Esophagus muscularis mucosa (tissue), 3 donors: ENCODE measurements around the gene P2RY2.

ENCODE experiments used
- POLR2A ChIP-seq: fragments of 450-650 bp; IDR thresholded peaks from one replicate; pipeline ENCODE4 v1.6.1; 2017; ENCODE audit warnings: antibody characterized with exemption, moderate library complexity, mild to moderate bottlenecking, low read depth
- TF ChIP-seq, protein P1 (sequence below), 3 experiments: fragments of 200-600 bp in 2 of 3; fragments of 450-650 bp in 1 of 3; sonication (generic) in 2 of 3; IDR thresholded peaks; one replicate each; pipeline ENCODE4 v1.5.1; 2017 to 2019; ENCODE audit warnings: antibody characterized with exemption in 3 of 3, mild to moderate bottlenecking in 2 of 3, moderate library complexity in 1 of 3

DNA sequence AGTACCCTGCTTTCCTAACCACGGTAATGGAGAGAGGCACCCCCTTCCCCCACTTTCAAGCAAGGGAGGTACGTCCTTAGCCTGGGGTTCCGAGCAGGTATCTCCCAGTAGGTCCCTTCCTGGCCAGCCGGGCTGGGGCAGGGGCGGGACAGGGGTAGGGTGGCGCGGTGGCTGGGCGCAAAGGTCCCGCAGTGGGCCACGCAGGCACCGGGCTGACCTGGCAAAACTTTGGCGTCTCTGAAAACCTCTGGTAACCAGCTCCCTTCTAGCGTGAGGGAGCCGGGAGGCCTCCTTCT is 323 bp upstream of the P2RY2 start:
- no peak for TF ChIP-seq POLR2A
- TF ChIP-seq, protein P1, sequence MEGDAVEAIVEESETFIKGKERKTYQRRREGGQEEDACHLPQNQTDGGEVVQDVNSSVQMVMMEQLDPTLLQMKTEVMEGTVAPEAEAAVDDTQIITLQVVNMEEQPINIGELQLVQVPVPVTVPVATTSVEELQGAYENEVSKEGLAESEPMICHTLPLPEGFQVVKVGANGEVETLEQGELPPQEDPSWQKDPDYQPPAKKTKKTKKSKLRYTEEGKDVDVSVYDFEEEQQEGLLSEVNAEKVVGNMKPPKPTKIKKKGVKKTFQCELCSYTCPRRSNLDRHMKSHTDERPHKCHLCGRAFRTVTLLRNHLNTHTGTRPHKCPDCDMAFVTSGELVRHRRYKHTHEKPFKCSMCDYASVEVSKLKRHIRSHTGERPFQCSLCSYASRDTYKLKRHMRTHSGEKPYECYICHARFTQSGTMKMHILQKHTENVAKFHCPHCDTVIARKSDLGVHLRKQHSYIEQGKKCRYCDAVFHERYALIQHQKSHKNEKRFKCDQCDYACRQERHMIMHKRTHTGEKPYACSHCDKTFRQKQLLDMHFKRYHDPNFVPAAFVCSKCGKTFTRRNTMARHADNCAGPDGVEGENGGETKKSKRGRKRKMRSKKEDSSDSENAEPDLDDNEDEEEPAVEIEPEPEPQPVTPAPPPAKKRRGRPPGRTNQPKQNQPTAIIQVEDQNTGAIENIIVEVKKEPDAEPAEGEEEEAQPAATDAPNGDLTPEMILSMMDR (IDR thresholded peaks at IDR 0.05) = no peak
